Thyroid gland (tissue), 4 donors: ENCODE data around the gene VGLL3. TPM values are rescaled to one million over a fixed set of nuclear protein-coding genes. Genes with fewer than 3 reads are reported as not detected.

Experiments used
- DNase-seq, 2 donors: peaks; one replicate each; pipeline ENCODE4 v3.0.0-alpha.2; 2019
- H3K27ac ChIP-seq, 3 donors: fragments of 200-600 bp; sonication (generic); 1 replicate in 2 of 3; 2 replicates in 1 of 3; pipeline ENCODE4 v1.5.1; 2016 to 2019; ENCODE audit warnings: mild to moderate bottlenecking in 1 of 3, moderate library complexity in 1 of 3
- H3K27me3 ChIP-seq: fragments of 200-600 bp; sonication (generic); one replicate; pipeline ENCODE4 v1.5.1; 2019
- H3K36me3 ChIP-seq, 2 donors: fragments of 200-600 bp; sonication (generic); one replicate each; pipeline ENCODE4 v1.5.1; 2016 to 2019
- H3K4me1 ChIP-seq, 2 donors: fragments of 200-600 bp; sonication (generic); one replicate each; pipeline ENCODE4 v1.5.1; 2017 to 2019
- H3K4me3 ChIP-seq, 3 donors: fragments of 200-600 bp; sonication (generic); replicated peaks in 1 of 3; 1 replicate in 2 of 3; 2 replicates in 1 of 3; pipeline ENCODE4 v1.5.1; 2016; ENCODE audit warnings: mild to moderate bottlenecking in 1 of 3
- H3K9me3 ChIP-seq: fragments of 200-600 bp; sonication (generic); one replicate; pipeline ENCODE4 v1.5.1; 2017
- CTCF ChIP-seq, 6 experiments: fragments of 200-600 bp in 3 of 6; fragments of 450-650 bp in 3 of 6; sonication (generic) in 3 of 6; IDR thresholded peaks; one replicate each; pipeline ENCODE4 v1.5.1; 2016 to 2019; ENCODE audit warnings: antibody characterized with exemption in 6 of 6, mild to moderate bottlenecking in 2 of 6, inconsistent platforms in 1 of 6, moderate library complexity in 1 of 6
- POLR2A ChIP-seq, 2 donors: fragments of 450-650 bp; IDR thresholded peaks; one replicate each; pipeline ENCODE4 v1.6.1; 2017; ENCODE audit warnings: antibody characterized with exemption in 2 of 2, mild to moderate bottlenecking in 2 of 2, moderate library complexity in 1 of 2
- WGBS, 2 donors: methylation state at CpG; one replicate each; pipeline ENCODE4 v1.1.5; 2017; 5-methylcytosine and 5-hydroxymethylcytosine counted together
- intact Hi-C: fragments of 100-400 bp; cut with DNase I; formaldehyde crosslinking; loops from one replicate; pipeline ENCODE4 v1.15.1; 2023
- total RNA-seq, 4 donors: library from RNA; depleted of rRNA; stranded (reverse); fragments of >200 nt; gene quantifications; one replicate each; pipeline ENCODE4 v1.2.3, GENCODE V29; 2016

VGLL3 gene
- total RNA-seq, 4 donors from 2014 or later = 3.0 to 18.7 (median 12.7) TPM

GRCh38 chr3:86989611-86990010 is 1.3 kb downstream of the VGLL3 start:
- intact Hi-C loops = no loop called here
- Histone ChIP-seq H3K9me3 (no peaks in the 10 kb centered on the region), H3K4me1 (no peaks in the 10 kb centered on the region), H3K27ac (peak overlapping the region in 2 of 3 donors; percentile 59 to 69), H3K27me3 (no peaks in the 10 kb centered on the region), H3K36me3 (no peaks in the 10 kb centered on the region), H3K4me3 (peak overlapping the region in 1 of 3 donors; percentile 49)
- no peak for DNase-seq
- TF ChIP-seq CTCF (IDR thresholded peaks at IDR 0.05) (no peak), POLR2A (IDR thresholded peaks at IDR 0.05) (no peak)
- 62 to 75% methylated on average over 7 of the region's 7 CpGs for WGBS, 2 donors

- Histone ChIP-seq H3K27ac (peak overlapping the region in 1 of 3 donors; percentile 59), H3K9me3 (no peaks in the 10 kb centered on the region), H3K4me3 (no peak overlapping the region), H3K36me3 (no peaks in the 10 kb centered on the region), H3K4me1 (no peaks in the 10 kb centered on the region), H3K27me3 (no peaks in the 10 kb centered on the region)
- DNase-seq = no peak
- 74% methylated on average over 1 of the region's 1 CpG for WGBS, 2 donors
- intact Hi-C loops = no loop called here
- TF ChIP-seq CTCF (IDR thresholded peaks at IDR 0.05) (no peak), POLR2A (IDR thresholded peaks at IDR 0.05) (no peak)
These were observed 1.9 kb downstream of the VGLL3 start for GRCh38 chr3:86989006-86989405.

- intact Hi-C loops = no loop called here
- Histone ChIP-seq H3K9me3 (no peaks in the 10 kb centered on the region), H3K36me3 (no peaks in the 10 kb centered on the region), H3K4me1 (no peaks in the 10 kb centered on the region), H3K27ac (no peak overlapping the region), H3K4me3 (no peak overlapping the region), H3K27me3 (no peaks in the 10 kb centered on the region)
- DNase-seq = no peak
- no peak for TF ChIP-seq CTCF (IDR thresholded peaks at IDR 0.05)
- TF ChIP-seq POLR2A (IDR thresholded peaks at IDR 0.05) = no peak
- WGBS, 2 donors = 77 to 81% methylated on average over 4 of the region's 4 CpGs
These were observed 2.7 kb downstream of the VGLL3 start for GRCh38 chr3:86988235-86988634.

GRCh38 chr3:86987421-86987715 is 3.6 kb downstream of the VGLL3 start:
- no peaks in the 10 kb centered on the region for H3K36me3 ChIP-seq
- no peaks in the 10 kb centered on the region for H3K27me3 ChIP-seq
- intact Hi-C loops = no loop called here
- H3K27ac ChIP-seq = no peak overlapping the region
- TF ChIP-seq POLR2A (IDR thresholded peaks at IDR 0.05) (no peak), CTCF (IDR thresholded peaks at IDR 0.05) (no peak)
- H3K9me3 ChIP-seq = no peaks in the 10 kb centered on the region
- H3K4me1 ChIP-seq = no peaks in the 10 kb centered on the region
- no peak overlapping the region for H3K4me3 ChIP-seq
- no peak for DNase-seq
- 86 to 89% methylated on average over 1 of the region's 1 CpG for WGBS, 2 donors

- H3K27me3 ChIP-seq = no peaks in the 10 kb centered on the region
- no peak overlapping the region for H3K4me3 ChIP-seq
- no peaks in the 10 kb centered on the region for H3K36me3 ChIP-seq
- H3K9me3 ChIP-seq = no peaks in the 10 kb centered on the region
- 62 to 63% methylated on average over 6 of the region's 6 CpGs for WGBS, 2 donors
- TF ChIP-seq POLR2A (IDR thresholded peaks at IDR 0.05) (no peak), CTCF (IDR thresholded peaks at IDR 0.05) (no peak)
- no peaks in the 10 kb centered on the region for H3K4me1 ChIP-seq
- DNase-seq = no peak
- intact Hi-C loops = no loop called here
- H3K27ac ChIP-seq = peak overlapping the region in 1 of 3 donors; percentile 6
These were observed 4.1 kb downstream of the VGLL3 start for GRCh38 chr3:86986671-86987420.
